ENCODE measurements around the gene LDLRAD4.
"Not testable (repeated sequence)": the region's sequence is repeated elsewhere in the genome, so short reads cannot be mapped to it uniquely, and the experiment has no call there.

Gene LDLRAD4

GRCh38 chr18:13476312-13476711, 257.8 kb downstream of the LDLRAD4 start:
- DNase-seq (ENCODE audit: low read depth in 2 of 2, low spot score in 1 of 2): not testable (repeated sequence)

GRCh38 chr18:13477147-13477683, 258.7 kb downstream of the LDLRAD4 start:
- no peak for DNase-seq (ENCODE audit: low read depth in 2 of 2, low spot score in 1 of 2)

- no peak for DNase-seq (ENCODE audit: low read depth in 2 of 2, low spot score in 1 of 2)
Observed at GRCh38 chr18:13480571-13481255, 262.2 kb downstream of the LDLRAD4 start.

GRCh38 chr18:13481331-13481730, 262.8 kb downstream of the LDLRAD4 start:
- DNase-seq (ENCODE audit: low read depth in 2 of 2, low spot score in 1 of 2): no peak

DNA sequence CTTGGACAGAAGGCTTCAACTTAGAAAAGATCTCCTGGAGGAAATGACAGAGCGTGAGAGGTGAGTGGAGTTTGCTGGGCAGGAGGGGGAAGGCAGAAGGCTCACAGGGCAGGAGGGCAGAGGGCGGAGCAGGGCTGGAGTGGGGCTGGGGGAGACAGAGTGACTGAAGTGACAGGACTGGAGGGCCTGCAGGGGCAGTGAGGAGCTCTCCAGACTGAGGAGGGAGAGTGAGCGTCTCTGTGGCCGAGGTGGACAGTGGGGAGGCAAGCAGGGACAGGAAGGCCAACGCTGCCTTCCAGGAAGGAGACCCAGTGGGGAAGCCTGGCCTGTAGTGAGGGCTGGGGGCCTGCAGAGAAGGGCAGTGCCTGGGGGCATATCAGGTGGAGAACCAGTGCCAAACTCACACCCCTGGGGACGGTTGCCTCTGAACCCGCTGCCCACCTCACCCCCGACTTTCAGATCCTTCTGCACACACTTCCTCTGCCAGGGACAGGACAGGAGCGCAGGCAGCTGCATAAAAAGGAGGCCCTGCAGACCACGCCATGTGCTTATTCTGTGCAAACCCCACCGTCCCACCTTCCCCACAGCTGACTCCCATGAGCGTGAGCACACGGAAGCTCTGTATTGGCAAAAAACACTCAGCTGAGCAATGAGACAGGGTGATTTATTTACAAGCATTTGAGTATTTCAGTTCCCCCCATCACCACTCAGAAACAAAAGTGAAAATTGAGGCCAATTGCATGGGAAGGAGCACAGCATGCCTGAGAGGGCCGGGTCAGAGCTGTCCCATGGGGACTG, 263.5 kb downstream of the LDLRAD4 start:
- DNase-seq (ENCODE audit: low read depth in 2 of 2, low spot score in 1 of 2): no peak

DNA sequence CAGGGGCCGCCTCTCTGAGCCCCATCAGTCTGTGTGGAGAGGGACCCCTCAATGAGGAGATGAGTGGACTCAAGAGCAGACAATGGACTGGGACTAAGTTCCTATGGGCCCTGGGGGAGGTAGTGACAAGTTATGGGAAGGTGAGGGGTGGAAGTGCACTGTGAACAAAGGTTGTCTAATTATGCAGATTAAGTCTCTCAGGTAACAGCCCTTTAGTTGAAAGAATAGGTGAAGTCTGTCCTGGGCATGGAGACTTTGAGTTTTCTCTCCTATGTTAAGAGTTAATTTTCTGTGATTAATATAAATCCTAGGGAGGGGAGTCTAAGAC, 264.0 kb downstream of the LDLRAD4 start:
- no peak for DNase-seq (ENCODE audit: low read depth in 2 of 2, low spot score in 1 of 2)

DNA sequence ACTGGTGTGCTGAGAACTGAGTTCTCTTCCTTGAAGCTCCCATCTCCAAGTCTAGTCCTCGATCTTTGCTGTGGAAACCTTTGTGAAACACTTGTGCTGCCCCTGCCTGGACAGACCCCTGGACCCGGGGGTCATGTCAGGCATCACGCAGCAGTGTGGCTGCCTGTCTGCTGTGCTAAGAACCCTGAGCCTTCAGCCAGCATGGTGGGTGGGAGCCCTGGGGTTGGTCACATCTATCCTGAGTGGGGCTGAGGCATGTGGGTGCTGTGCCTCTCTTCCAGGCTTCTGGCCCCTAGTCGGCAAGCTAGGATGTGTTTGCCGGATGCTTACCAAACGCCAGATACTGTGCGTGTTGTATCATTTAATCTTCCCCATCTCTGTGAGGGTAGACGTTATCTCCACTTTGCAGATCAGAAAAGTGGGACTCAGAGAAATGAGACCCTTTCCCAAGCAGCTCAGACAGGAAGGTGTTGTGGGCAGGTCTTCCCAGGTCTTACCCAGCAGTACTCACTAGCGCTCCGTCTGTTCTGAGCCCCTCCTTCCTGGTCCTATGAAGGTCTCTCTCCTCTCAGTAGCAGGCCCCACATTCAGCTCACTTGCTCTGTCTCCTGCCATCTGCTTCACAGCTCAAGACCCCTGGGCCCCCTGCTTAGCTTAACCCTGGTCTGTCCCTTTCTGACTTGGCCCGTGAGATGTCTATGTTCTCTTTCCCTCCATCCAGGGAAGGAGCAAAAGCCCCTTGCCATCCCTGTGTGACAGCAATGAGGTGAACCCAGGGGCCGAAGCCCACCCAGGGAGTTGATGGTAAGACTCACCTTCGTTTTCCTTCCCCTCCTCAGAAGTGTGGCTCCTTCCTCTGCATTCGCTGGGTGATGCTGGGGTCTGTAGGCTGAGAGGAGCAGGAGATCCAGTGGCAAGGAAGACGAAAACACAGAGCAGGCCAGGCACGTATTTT, 265.0 kb downstream of the LDLRAD4 start:
- no peak for DNase-seq (ENCODE audit: low read depth in 2 of 2, low spot score in 1 of 2)

DNA sequence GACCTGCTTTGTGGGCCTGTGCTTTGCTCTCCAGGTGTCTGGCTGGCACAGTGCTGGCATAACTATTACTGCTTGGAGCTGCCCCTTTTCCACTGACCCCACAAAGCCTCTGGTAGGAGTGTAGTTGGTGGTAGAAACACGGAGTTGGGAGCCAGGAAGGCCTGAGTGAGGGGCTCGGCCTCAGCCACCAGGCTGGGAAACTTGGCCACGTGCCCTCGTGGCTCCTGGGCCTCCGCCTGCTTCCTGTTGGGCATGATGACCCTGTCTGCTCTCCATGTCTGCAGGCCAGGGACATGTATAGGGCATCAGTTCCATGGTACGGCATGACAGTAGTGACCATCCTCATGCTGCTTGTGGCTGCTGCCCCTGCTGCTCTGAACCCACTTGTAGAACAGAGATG, 266.6 kb downstream of the LDLRAD4 start:
- DNase-seq (ENCODE audit: low read depth in 2 of 2, low spot score in 1 of 2): no peak

GRCh38 chr18:13485604-13486003, 267.0 kb downstream of the LDLRAD4 start:
- DNase-seq (ENCODE audit: low read depth in 2 of 2, low spot score in 1 of 2): no peak

- DNase-seq (ENCODE audit: low read depth in 2 of 2, low spot score in 1 of 2): no peak
Observed at GRCh38 chr18:13486284-13486683, 267.7 kb downstream of the LDLRAD4 start.

- no peak for DNase-seq (ENCODE audit: low read depth in 2 of 2, low spot score in 1 of 2)
Observed at GRCh38 chr18:13486686-13487085, 268.1 kb downstream of the LDLRAD4 start.

GRCh38 chr18:13487237-13487636, 268.7 kb downstream of the LDLRAD4 start:
- DNase-seq (ENCODE audit: low read depth in 2 of 2, low spot score in 1 of 2): no peak

DNA sequence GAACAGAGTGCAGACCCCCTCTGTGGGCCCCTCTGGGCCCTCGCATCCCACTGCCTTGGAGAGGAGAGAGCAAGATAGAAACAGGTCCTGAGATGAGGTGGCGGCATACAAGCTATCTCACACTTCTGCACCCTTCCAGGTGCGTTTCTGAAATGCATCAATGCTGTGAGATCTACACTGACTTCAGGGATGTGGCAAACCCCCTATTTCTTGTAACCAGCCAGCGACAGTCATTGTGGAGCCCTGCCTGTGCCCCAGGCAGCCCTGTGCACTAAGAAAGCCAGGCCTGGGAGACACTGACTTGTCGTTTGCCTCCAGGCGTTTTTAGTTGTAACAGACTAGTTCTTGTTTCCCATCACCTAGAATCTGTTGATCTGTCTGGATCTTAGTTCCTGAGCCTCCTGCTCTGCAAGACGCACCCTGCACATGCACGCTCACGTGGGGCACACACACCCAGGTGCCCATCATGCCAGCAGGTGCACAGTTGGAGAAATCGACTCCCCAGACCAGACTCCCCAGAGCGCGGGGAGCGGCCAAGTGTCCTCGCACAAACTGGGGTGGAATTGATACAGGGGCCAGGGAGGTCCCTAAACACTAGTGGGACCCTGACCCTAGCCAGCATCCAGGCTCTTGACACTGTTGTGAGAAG, 269.8 kb downstream of the LDLRAD4 start:
- DNase-seq (ENCODE audit: low read depth in 2 of 2, low spot score in 1 of 2): no peak

DNA sequence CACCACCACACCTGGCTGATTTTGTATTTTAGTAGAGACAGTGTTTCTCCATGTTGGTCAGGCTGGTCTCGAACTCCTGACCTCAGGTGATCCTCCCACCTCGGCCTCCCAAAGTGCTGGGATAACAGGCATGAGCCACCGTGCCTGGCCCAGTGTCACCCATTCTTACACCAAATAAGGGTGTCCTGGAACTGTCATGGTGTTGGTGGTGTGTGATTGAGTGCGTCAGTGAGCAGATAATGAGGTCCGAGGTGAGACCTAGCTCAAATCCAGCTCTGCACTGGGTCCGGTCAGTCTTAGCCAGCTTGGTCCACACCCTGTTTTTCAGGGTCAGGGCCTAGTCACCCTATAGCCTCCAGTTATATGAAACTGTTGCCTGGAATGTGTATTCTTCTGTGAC, 270.7 kb downstream of the LDLRAD4 start:
- not testable (repeated sequence) for DNase-seq (ENCODE audit: low read depth in 2 of 2, low spot score in 1 of 2)

- DNase-seq (ENCODE audit: low read depth in 2 of 2, low spot score in 1 of 2): no peak
Observed at GRCh38 chr18:13491138-13491537, 272.6 kb downstream of the LDLRAD4 start.

DNA sequence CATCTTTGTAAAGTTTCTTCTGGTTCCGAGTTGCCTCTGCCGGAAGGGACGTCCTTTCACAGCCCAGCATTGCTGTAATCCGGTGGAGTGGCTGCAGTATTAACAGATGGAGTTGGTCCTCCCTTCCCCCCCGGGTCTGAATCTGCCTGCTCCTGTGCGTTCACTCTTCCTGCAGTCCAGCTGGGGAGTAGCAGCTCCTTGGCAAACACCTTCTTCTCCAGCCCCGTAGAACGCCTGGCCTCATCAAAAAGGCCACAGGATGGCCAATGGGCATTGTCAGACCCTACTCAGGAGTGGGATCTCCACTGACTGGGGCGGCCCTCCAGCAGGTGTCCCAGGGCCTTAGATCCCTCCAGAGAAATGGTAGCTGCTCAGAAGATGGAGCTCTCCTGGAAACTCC, 273.8 kb downstream of the LDLRAD4 start:
- no peak for DNase-seq (ENCODE audit: low read depth in 2 of 2, low spot score in 1 of 2)

DNA sequence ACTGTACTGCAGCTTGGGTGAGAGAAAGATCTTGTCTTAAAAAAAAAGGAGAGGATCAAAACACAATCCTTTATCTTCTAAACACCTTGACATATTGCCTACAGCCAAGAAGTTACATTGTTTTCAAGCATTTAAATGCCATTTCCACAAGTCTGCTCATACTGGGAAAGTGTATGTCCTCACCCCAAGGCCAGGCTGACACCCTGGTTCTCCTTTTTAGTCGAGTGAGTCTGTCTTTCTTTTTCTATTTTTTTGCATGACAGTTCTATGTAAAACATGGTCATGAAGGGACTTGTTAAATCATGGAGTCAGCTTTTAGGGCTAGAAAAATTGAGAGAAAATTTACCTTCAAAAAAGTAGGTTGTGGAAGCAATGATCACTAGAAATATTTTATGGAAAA, 274.5 kb downstream of the LDLRAD4 start:
- DNase-seq (ENCODE audit: low read depth in 2 of 2, low spot score in 1 of 2): no peak

DNA sequence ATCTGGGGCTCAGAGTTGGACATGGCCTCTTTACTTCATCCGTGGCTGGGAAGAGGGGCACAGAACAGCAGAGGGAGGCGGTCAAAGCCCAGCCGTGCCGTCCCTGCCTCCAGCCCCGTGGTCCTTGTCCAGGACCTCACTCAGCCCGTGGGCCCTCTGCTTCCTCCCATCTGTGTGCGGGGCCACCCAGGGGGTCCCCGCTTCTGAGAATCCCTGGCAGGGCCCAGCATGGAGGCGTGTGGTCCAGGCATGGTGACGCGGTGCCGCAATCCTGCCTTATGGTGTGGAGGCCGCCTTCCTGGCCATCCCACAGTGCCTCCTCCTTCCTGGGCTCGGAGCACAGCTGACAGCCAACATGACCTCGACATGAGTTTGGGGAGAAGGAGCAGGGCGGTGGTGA, 275.2 kb downstream of the LDLRAD4 start:
- no peak for DNase-seq (ENCODE audit: low read depth in 2 of 2, low spot score in 1 of 2)

DNA sequence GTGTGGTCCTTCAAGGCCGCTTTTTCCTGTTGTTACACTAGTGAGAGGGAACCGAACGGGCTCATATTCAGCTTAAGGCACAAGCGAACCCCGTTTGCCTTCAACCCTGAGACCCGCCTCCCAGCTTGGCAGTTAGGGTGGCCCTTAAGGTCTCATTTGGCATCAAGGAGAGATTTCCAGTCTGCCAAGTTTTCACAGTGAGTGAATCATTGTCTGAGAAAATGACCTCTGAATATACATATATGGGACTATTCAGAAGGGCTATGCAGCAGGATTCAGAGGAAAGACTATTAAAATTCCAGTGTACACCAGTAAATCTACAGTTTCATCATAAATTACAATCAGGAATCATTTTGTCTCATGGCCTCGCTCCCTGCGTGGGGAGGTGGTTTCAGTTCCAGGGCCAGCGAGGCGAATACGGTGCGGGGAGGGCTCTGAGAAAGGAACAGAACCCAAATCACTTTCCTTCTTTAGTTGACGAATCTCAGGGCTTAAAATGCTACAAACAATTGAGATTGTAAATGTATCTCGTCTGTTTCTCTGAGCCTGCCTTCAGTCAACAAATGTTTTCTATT, 276.4 kb downstream of the LDLRAD4 start:
- no peak for DNase-seq (ENCODE audit: low read depth in 2 of 2, low spot score in 1 of 2)

- DNase-seq (ENCODE audit: low read depth in 2 of 2, low spot score in 1 of 2): no peak
Observed at GRCh38 chr18:13495961-13496360, 277.4 kb downstream of the LDLRAD4 start.

Data from stimulated activated CD8-positive, alpha-beta memory T cell treated with anti-CD3 and anti-CD28 coated beads, Interleukin-4, amount 100 ng/mL, for 4 hours (primary cell).